Left kidney (tissue), 8 donors: ENCODE data around the gene CPEB4. TPM values are rescaled to one million over a fixed set of nuclear protein-coding genes. Genes with fewer than 3 reads are reported as not detected.

Experiments
- DNase-seq: peaks from one replicate; pipeline ENCODE4 v3.0.0-alpha.2; 2013
- long read RNA-seq, 8 donors: transcript quantifications; one replicate each; lab custom pipeline, GENCODE V29; 2026
- polyA plus RNA-seq: library from polyadenylated mRNA; unstranded; fragments of 120-200 nt; gene quantifications from one replicate; pipeline ENCODE4 v1.2.1, GENCODE V29; 2013; ENCODE audit not compliant: insufficient read length

The CPEB4 gene
- polyA plus RNA-seq: 46.0 TPM
- long read RNA-seq, donor 1, full-length matches to known transcripts: 7 of 7 reads
- long read RNA-seq, donor 1, partial matches to known transcripts: 0 of 7 reads
- long read RNA-seq, donor 1, other reads (novel, unspliced or antisense): 0 of 7 reads
- long read RNA-seq, donor 2, partial matches to known transcripts: 0 of 2 reads
- long read RNA-seq, donor 2, other reads (novel, unspliced or antisense): 0 of 2 reads
- long read RNA-seq, donor 3, partial matches to known transcripts: 5 of 16 reads
- long read RNA-seq, donor 3, other reads (novel, unspliced or antisense): 5 of 16 reads
- long read RNA-seq, donor 4: 0 reads
- long read RNA-seq, donor 5, partial matches to known transcripts: 0 of 3 reads
- long read RNA-seq, donor 5, other reads (novel, unspliced or antisense): 0 of 3 reads
- long read RNA-seq, donor 6, partial matches to known transcripts: 0 of 2 reads
- long read RNA-seq, donor 6, other reads (novel, unspliced or antisense): 0 of 2 reads
- long read RNA-seq, donor 7, transcript CPEB4-208 (8 exons, 2,607 nt): major isoform, 5 of 6 reads
- long read RNA-seq, donor 7, partial matches to known transcripts: 0 of 6 reads
- long read RNA-seq, donor 7, other reads (novel, unspliced or antisense): 0 of 6 reads
- long read RNA-seq, donor 8, partial matches to known transcripts: 10 of 11 reads
- long read RNA-seq, donor 8, other reads (novel, unspliced or antisense): 0 of 11 reads

DNA sequence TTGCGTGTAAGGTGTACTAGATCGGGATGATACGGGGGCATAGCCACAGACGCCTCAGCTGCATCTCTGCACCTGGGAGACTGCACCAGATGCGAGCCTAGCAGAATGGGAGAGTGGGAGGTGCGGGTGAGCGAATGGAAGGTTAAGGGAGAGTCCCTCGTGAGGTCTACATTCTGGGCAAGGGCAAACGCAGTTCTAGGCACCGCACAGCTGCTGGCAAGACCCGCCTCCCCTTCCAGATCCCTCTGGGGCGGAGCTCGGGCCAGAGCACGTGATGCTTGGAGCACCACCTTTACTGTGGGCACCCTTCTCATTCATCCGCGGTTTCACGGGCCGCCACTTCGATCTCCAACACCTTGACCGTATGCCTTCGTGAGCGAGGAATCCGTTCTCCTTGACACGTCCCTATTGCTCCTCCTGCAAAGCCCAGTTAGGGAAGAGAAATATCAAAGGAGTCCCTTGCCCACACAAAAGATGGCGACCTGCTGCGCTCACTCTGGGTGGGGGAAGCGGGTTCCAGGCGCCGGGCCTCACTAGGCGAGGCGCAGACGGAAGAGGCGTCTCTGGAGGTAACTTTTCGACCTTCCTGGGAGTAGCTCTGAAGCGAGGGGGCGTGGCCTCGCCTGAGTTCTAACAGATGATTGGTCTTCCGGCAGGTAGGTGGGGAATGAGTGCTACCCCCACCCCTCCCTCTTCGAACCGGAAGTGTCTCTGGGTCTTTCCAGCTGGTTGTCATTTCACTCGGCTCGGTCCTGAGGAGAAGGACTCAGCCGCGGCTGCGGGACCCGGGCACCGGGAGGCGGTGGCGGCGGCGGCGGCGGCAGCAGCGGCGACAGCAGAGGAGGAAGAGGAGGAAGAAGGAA lies at the start of gene CPEB4:
Gene CPEB4 (plus strand): TSS at position 740 of the 863 bp plus-strand sequence. CDS start 1,385 bp downstream, outside the sequence.
- DNase-seq: peak; percentile 99

DNA sequence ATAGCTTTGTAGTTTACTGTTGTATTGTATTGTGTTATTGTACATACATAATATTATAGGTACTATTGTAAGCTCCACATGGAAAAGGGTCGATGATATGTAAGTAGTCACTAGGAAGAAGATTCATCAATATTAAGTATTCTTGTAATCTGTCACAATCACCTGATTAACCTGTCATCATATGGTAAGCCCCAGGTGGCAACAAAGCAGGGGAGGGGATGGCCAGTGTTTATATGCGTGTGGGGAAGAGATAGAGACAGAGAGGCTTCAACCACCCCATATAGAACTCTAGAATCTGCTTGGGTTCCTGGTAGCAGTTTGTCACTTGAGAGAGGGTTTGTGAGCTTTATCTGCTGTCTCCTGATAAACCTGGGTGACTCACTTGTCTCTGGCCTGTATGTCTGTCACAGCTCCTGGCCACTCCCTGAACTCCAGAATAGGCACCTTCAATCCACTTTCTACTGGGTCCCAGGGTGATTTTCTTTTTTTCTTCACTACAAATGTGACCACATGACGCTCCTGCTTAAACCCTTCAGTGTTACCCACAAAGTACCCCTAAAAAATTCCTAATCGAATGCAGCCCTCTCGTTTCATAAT lies 48.9 kb upstream of the CPEB4 start:
- DNase-seq: no peak

DNA sequence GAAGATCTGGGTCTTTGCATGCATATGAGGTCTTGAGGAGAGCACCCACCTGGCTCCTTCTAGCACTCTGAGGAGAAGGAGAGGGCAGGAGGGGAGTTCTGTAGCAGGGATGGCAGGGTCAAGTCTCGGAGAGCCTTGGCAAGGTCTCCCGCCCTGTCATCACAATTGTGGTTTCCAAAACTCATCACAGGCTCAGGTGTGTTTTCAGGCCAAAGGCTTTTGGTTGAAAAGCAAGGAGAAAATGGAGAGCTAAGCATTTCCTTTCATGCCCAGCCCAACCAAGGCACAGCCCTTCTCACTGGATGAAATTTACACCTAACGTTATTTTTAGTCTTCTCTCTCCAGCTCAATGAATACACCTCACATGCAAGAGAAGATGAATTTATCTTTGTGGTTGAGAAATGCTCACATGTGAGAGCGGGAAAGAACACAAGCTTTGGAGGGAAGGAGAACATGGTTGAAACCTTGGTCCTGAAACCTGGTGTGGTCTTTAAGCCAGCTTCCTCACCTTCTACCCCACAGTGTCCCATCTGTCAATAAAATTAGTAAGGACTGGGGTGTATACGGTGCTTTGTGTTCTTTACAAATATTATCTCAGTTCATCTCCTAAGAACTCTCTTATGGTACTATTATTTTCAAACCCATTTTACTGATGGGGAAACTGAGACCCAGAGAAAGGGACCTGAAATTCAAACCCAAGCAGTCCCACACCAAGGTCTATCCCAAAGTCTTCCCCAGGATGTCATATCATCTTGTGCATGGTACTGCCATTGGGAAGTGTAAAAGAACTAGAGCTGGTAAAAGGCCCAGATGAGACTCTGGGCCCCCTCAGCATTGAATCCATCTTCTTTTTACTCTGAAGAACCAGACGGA lies 47.8 kb upstream of the CPEB4 start:
- DNase-seq: no peak

DNA sequence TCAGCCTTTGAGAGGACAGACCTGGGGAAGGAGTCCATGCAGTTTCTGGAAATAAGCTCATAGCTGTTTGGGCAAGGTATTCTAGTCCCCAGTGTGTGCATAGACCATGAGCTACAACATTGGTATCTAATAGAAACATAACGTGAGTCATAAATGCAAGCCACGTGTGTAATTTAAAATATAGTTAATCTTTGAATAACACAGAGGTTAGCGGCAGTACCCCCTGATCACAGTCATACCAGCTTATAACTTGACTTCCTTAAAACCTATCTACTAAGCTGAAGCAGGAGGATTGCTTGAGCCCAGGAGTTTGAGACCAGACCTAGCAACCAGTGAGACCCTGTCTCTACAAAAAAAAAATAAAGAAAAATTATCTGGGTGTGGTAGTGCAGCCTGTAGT lies 46.4 kb upstream of the CPEB4 start:
- DNase-seq: no peak

DNA sequence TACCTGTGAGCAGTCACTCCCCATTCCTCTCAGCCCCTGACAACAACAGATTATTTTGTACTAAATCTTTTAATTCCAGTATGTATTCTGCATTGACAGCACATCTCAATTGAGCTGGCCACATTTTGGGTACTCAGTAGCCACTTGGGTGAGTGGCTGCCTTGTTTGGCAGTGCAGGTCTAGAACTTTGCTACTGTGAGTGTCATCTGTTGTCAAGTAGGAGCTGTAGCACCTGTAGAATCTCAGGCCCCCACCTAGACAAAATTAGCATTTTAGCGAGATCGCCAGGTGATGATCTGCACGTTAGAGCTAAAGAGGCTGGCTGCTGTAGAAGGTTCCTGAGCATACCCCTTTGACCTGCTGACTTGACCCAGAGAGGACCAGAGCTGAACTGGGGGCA lies 44.4 kb upstream of the CPEB4 start:
- DNase-seq: no peak

DNA sequence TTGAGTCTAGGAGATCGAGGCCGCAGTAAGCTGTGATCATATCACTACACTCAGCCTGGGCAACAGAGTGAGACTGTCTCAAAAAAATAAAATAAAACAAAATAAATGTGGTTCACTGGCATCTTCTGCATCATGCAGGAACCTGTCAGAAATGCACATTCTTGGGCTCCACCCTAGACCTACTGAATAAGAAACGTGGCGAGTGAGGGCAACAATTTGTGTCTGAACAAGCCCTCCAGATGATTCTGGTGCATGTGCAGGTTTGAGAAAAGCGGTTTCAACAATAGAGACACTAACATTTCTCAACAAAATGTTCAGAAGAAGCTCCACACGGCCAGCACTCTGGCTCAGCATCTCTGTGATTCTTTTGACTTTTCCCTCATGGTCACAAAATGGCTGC lies 42.8 kb upstream of the CPEB4 start:
- DNase-seq: no peak

DNA sequence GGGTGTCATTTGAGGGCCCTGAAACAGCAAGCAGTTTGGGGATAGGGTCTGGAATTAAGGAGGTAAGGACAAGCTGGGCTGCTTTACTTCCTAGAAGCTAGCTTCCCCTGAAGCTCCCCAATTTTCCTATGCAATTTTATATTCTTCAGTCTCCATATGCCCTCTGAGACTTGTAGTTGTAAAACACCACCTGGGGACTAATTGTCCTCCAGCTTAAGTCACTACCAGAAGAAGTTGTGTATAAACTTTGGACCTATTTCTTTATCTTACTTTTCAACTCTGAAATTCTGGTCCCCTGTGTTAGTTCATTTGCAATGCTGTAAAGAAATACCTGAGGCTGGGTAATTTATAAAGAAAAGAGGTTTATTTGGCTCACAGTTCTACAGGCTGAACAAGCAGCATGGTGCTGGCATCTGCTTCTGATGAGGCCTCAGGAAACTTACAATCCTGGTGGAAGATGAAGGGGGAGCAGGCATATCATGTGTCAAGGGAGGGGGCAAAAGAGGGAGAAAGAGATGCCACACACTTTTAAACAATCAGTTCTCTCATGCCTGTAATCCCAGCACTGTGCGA lies 41.1 kb upstream of the CPEB4 start:
- no peak for DNase-seq

DNA sequence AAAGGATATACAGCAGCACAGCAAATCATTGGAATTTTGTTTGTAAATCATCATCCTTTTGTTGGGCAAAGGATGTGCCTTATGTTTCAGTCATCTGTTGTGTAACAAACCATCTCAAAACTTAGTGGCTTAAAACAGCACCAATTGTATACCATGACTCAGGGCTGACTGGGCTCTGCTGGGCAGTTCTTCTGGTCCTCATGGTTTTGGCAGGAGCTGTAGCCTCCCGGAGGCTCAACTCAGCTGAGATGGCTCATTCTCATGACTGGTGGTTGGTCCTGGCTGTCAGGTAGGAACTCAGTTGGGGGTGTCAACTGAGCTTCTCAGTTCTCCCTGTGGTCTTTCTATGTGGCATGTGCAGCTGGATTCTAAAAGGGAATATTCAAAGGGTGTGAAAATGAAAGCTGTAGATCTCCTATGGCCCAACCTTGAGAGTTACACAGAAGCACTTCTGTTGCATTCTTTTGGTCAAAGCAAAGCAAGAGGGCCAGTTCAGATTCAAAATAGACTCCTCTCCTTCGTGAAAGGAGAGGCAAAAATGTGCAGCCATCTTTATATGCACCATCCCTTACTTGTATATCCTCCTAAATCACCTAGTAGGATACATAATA lies 39.1 kb upstream of the CPEB4 start:
- no peak for DNase-seq

DNA sequence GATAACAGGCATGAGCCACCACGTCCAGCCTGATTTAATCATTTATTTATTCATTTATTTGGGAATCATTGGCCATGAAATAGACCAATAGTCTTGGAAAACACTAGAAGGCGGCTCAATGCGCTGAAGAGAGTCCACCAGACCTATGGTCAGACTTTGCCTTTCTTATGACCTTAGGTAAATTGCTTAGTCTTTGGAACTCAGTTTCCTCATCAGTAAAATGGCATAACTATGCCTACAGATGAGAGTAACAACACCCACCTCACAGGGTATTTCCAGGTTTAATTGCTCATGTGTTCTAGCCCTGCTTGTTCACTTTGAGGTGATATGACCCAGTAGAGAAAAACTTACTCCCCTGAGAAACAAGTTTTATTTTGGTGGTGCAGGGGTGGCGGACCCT lies 38.2 kb upstream of the CPEB4 start:
- DNase-seq: no peak

DNA sequence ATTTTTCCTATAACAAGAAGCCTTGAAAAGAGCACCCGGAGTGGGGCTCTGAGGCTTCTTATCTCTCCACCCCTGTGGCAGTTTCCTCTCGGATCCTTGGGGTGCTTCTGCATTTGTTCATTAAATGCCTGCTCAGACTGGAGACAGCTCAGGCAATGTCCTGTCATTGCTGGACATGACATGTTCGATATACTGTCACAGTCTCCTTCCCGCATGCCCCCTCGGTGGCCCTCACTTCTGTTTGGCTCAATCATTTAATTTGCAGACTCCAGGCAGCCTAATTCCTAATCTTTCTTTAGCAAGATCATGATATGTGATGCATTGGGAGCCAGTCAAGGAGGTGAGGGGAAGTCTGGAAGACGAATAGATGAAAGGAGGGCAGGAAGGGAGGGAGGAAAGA lies 37.5 kb upstream of the CPEB4 start:
- no peak for DNase-seq

DNA sequence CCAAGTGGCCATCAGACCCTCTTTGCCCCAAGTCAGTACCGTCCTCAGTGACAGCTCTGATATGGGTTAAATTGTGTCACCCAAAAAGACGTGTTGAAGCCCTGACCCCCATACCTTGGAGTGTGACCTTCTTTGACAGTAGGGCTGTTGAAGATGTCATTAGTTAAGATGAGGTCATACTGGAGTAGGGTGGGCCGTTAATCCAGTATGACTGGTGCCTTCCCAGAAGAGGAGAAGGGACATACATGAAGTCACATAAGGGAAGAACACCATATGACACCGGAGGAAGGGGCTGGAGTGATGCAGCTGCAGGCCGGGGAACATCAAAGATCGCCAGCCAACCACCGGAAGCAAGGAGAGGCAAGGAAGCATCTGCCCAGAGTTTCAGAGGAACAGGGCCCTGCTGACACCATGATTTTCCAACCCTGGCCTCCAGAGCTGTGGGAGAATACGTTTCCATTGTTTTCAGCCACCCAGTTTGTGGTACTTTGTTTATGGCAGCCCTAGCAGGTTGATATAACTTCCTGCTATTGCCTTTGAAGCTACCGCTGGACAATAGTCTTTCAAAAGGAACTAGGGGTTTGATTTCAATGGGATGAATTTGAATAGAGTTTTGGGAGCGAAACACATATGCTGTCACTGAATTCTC lies 36.4 kb upstream of the CPEB4 start:
- DNase-seq: no peak

DNA sequence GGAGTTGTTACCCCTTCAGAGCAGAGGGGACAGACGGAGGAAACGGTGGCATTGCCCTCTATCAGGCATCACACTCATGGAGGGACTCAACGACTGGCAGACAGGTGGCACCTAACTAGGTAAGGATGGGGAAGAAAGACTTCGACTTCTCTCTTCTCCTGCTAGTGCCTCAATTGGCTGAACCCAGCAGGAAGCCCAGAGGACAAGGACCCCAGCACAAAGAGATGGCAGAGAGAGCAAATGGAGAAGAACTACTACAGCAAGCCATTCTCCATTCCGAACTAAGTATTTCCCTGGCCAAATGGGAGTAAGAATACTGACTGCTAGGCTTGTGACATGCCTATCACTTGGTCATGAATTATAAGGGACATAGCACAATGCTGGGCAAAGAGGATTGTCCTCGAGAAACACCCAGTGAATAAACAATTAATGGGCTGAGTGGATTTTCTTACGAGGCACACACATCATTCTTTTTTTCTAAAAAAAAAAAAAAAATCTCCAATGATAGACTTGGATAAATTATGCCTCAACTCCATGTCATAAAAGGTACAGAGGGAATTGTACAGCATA lies 35.3 kb upstream of the CPEB4 start:
- DNase-seq: no peak

DNA sequence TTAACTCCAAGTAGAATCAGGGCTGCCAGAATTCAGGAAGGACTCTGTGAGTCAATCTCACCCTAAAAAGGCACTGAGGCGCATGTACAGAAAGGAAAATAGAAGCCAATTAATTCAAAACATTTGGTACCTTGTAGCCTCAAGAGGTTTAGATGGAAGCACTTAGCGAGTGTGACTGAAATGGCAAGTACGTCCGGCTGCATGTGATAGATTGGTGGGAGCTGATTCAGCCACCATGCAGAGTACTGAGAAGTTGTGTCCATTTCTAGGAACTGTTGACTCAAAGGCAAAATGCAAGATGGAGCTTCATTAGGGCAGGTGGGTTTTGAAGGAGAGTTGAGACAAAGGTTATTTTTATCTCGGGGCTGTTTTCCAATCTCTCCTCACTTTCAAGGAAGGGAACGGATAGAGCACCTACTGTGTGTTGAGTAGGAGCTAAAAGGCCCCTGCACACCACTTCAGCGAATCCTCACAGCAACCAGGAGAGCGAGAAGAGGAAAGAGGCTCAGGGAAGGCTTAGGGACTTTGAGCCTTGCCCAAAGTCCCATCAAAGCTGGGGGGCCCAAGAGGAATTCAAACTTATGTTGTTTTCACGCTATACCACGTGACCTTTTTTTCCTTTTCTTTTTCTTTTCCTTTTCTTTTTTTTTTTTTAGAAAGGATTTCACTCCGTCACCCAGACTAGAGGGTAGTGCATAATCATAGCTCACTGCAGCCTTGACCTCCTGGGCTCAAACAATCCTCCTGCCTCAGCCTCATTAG lies 34.6 kb upstream of the CPEB4 start:
- no peak for DNase-seq

DNA sequence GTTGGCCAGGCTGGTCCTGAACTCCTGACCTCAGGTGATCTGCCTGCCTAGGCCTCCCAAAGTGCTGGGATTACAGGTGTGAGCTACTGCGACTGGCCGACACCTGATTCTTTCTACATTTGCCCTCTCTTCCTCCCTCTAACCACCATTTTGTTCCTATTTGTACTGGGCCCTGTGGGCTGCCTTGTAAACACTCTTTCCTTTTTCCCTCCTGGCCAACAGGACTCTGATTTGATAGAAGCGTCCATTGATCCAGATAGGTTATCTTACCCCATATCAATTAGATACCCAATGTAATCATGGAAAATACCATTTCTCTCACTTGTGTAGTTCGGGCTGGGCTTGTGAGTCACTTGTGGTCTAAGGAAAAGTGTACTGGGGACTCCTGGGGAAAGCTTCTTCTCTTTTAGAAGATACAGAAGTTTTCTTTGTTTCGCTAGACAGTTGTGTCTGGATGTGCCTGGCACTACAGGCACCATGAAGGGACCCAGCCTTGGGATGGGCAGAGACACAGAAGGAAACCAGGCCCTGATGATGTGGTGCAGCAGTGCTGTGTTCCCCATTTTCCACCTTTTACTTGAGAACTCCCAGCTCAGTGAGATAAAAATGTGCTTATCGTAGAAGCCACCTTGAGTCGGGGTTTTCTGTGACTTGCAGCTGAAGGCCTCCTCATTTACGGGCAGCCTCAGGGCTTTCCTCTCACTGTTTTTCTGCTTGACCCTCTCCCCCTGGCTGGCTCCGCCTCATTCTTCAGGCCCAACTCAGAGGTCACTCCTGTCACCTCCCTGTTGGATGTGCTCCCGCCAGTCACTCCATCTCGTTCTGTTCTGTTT lies 32.8 kb upstream of the CPEB4 start:
- DNase-seq: no peak

DNA sequence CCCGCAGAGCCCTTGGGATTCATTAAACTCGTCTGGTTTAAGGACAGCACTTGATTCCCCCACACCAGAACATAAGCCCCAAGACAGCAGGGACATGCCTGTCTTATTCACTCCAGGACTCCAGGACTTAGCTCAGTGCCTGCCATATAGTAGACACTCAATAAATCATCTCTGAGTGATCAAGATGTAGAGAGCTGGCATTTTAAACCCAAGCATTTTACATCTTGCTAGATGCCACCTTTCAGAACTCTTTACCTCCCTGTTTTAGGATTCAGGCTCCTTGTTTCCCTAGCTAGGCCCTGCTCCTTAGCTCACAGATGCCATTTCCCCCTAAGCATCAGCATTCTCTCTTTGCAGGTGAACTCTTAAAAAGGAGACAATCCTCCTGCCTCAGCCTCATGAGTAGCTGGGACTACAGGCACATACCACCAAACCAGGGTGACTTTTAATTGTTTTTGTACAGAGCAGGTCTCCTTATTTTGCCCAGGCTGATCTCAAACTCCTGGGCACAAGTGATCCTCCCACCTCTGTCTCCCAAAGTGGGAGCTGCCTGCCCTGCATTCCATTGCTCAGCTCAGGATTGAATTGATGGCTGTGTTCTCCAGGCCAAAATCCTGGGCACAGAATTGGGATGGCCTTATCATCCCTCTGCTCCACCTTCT lies 32.0 kb upstream of the CPEB4 start:
- DNase-seq: no peak

DNA sequence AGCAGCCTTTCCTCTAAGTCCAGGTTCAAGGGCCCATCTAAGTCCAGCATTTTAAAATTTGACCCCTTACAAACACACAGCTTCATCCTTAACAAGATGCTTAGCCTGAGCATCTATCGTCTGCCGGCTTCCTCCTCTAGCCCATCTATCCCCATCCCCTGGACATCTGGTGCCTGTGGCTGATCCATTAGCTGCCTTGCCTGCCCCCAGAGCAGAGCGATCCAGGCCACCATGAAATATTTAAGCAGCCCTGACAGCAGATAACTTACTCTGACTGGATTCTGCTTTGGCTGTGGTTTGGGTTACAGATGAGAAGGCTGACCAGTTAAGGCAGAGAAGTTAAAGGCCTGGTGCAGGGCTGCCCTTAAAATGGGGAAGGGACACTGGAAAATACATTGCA lies 30.9 kb upstream of the CPEB4 start:
- DNase-seq: no peak

DNA sequence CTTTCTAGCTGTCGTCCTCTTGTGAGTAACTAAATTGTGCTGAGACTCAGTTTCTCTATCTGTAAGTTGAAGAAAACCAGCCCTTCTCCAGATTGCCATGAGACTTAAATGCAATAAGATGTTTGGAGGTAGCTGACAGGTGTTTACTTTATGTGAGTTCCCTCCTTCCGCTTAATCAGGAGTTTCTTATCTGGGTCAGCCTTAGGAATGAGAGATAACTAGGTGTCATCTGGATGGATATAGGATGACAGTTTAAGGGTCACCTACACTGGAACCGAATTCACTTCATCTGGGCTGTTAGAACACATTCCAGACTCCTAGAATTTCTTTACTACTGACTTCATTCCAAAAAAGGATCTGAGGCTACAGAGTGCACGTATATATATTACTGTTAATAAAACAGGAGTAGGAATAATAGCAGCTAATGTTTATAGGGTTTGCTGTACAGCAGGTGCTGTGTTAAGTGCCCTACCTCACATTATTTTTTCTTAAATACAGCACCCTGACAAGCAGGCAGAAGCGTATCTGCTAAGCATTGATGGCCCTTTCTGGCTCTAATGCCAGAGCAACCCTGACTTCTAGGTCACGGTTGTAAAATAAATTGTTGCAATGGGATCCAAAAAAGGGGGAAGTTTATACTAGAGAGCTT lies 30.0 kb upstream of the CPEB4 start:
- DNase-seq: no peak
